ENCODE results near the gene TRMT61B. TPM values are rescaled to one million over a fixed set of nuclear protein-coding genes. Genes with fewer than 3 reads are reported as not detected.
A peak's percentile ranks its signal among the peaks of the same experiment; 100 is the strongest.

TRMT61B gene
- total and polyA plus RNA-seq, 10 of the 15 experiments (the other 5 are each of a cell fraction or from before 2014, with no cell fraction given), result 12.8 to 23.7 (median 18.1) TPM

GRCh38 chr2:28801726-28802125, 68.4 kb downstream of the TRMT61B start:
- DNase-seq (ENCODE audit: low read depth, low spot score), result no peak
- no peak for ATAC-seq
- no peak overlapping the region for H3K27ac ChIP-seq (ENCODE audit: control insufficient read depth, insufficient read depth)
- intact Hi-C loops (cut with micrococcal nuclease; ENCODE audit: unreplicated experiment), result no loop called here
- BruUV-seq (replicated peaks), result no TSS peak
- no peaks in the 10 kb centered on the region for H4K20me1 ChIP-seq (ENCODE audit: control insufficient read depth, insufficient read depth)
- ChIA-PET POLR2A (no interaction called here), RAD21 (ENCODE audit: unreplicated experiment) (interaction anchor here (1.4 kb wide), 1 partner anchor 208 kb away, joined by 5 read pairs; no protein-coding TSS in a partner anchor), CTCF (interaction anchor here (1.3 to 4.1 kb wide), 3 partner anchors 17 to 207 kb away, joined by 4 to 26 read pairs (median 5); no protein-coding TSS in a partner anchor), SMC1A (ENCODE audit: uncharacterized antibody, unreplicated experiment) (interaction anchor here (1.2 kb wide), 1 partner anchor 207 kb away, joined by 8 read pairs; no protein-coding TSS in a partner anchor)
- FAIRE-seq, result no peak
- 93% methylated on average over 3 of the region's 3 CpGs for WGBS (ENCODE audit: insufficient coverage, insufficient replicate concordance, low lambda C conversion rate, missing lambda C conversion rate)
- H3K79me2 ChIP-seq (ENCODE audit: control insufficient read depth, insufficient read depth, low read length), result no peaks in the 10 kb centered on the region
- TF ChIP-seq CUX1 (IDR thresholded peaks at IDR 0.05; ENCODE audit: insufficient replicate concordance, low read depth, low read length), result peak; percentile 19
- TF ChIP-seq CBFB (IDR thresholded peaks at IDR 0.05; ENCODE audit: low read depth), result no peak
- in situ Hi-C loops (cut with MboI), result no loop called here
- H3K27me3 ChIP-seq (replicated peaks in 1 of 2; ENCODE audit: control insufficient read depth in 2 of 2, insufficient read depth in 2 of 2, low read length in 1 of 2), result no peaks in the 10 kb centered on the region
- H2AFZ ChIP-seq (ENCODE audit: control insufficient read depth, low read depth, low read length), result no peak overlapping the region
- H3K9ac ChIP-seq (ENCODE audit: control insufficient read depth, insufficient read depth, low read length), result no peak overlapping the region
- no peaks in the 10 kb centered on the region for H3K9me3 ChIP-seq (replicated peaks; ENCODE audit: control insufficient read depth, insufficient read depth, low read length)
- no peak overlapping the region for H3K4me2 ChIP-seq (ENCODE audit: control insufficient read depth, insufficient read depth)
- peaks cover 0 to 19% of the 10 kb centered on the region in 2 experiments; a peak in 2 of 4 replicates for H3K36me3 ChIP-seq (ENCODE audit: control insufficient read depth in 2 of 2, insufficient read depth in 2 of 2, low read length in 1 of 2)
- H3K4me1 ChIP-seq (ENCODE audit: control insufficient read depth, insufficient read depth, low read length), result no peaks in the 10 kb centered on the region
- no peak overlapping the region for H3K4me3 ChIP-seq

Small RNA genes lying within 50 kb of the gene (small RNA-seq; reads per million reads assigned to genes)
- gene SNORD92, result 769 reads per million, percentile 100 among the genes with 10 or more reads in this experiment

Other genes starting within 250 kb of the TRMT61B start
- 64.4 and 81.0 TPM in 2 replicates for gene PPP1CB, start 118.5 kb downstream of the TRMT61B start, total RNA-seq (2014; rRNA removed)
- 84.6 and 85.4 TPM in 2 replicates for gene PPP1CB, start 118.5 kb downstream of the TRMT61B start, total RNA-seq (2014; rRNA removed; fragmentation: Illumina TruSeq; extraction: Trizol)
- 144 and 153 TPM in 2 replicates for gene PPP1CB, start 118.5 kb downstream of the TRMT61B start, total RNA-seq (2021)
- 84.4 and 140 TPM in 2 replicates for gene PPP1CB, start 118.5 kb downstream of the TRMT61B start, polyA plus RNA-seq (2011; rRNA removed)
- 64.4 and 88.1 TPM in 2 replicates for gene PPP1CB, start 118.5 kb downstream of the TRMT61B start, polyA plus RNA-seq (2014; fragmentation: Illumina TruSeq; extraction: Trizol)
- 100 to 1,000 TPM in 1 of 2 experiments, 10 to 100 TPM in 1; 84.4 to 176 TPM for gene PPP1CB, start 118.5 kb downstream of the TRMT61B start, polyA plus RNA-seq (2014; fragmentation: Nextera tagmentation; extraction: Ambion mirVana)
- gene PPP1CB, start 118.5 kb downstream of the TRMT61B start, polyA plus RNA-seq (2014; rRNA removed), result 30.3 and 37.5 TPM in 2 replicates
- 100 to 1,000 TPM; 127 to 131 TPM for gene PPP1CB, start 118.5 kb downstream of the TRMT61B start, polyA plus RNA-seq (2016; fragmentation: Nextera tagmentation; extraction: Ambion mirVana)
- gene SPDYA, start 59.5 kb downstream of the TRMT61B start, total RNA-seq (2014; rRNA removed), result 0.33 and 0.40 TPM in 2 replicates
- 0.54 and 0.60 TPM in 2 replicates for gene SPDYA, start 59.5 kb downstream of the TRMT61B start, total RNA-seq (2014; rRNA removed; fragmentation: Illumina TruSeq; extraction: Trizol)
- 0.46 and 0.58 TPM in 2 replicates for gene SPDYA, start 59.5 kb downstream of the TRMT61B start, total RNA-seq (2021)
- gene SPDYA, start 59.5 kb downstream of the TRMT61B start, polyA plus RNA-seq (2011; rRNA removed), result 0.27 and 0.53 TPM in 2 replicates
- 0.13 TPM in 1 of 2 replicates, not detected in the other for gene SPDYA, start 59.5 kb downstream of the TRMT61B start, polyA plus RNA-seq (2014; fragmentation: Illumina TruSeq; extraction: Trizol)
- gene SPDYA, start 59.5 kb downstream of the TRMT61B start, polyA plus RNA-seq (2014; fragmentation: Nextera tagmentation; extraction: Ambion mirVana), result 1 to 10 TPM; 1.1 to 2.4 TPM
- gene SPDYA, start 59.5 kb downstream of the TRMT61B start, polyA plus RNA-seq (2014; rRNA removed), result 0.12 and 0.24 TPM in 2 replicates
- 1 to 10 TPM; 1.1 to 1.9 TPM for gene SPDYA, start 59.5 kb downstream of the TRMT61B start, polyA plus RNA-seq (2016; fragmentation: Nextera tagmentation; extraction: Ambion mirVana)
- 88.6 and 109 TPM in 2 replicates for gene WDR43, start 24.4 kb upstream of the TRMT61B start, total RNA-seq (2014; rRNA removed)
- 139 and 142 TPM in 2 replicates for gene WDR43, start 24.4 kb upstream of the TRMT61B start, total RNA-seq (2014; rRNA removed; fragmentation: Illumina TruSeq; extraction: Trizol)
- gene WDR43, start 24.4 kb upstream of the TRMT61B start, total RNA-seq (2021), result 105 and 108 TPM in 2 replicates
- gene WDR43, start 24.4 kb upstream of the TRMT61B start, polyA plus RNA-seq (2011; rRNA removed), result 153 and 179 TPM in 2 replicates
- gene WDR43, start 24.4 kb upstream of the TRMT61B start, polyA plus RNA-seq (2014; fragmentation: Illumina TruSeq; extraction: Trizol), result 84.4 and 103 TPM in 2 replicates
- gene WDR43, start 24.4 kb upstream of the TRMT61B start, polyA plus RNA-seq (2014; fragmentation: Nextera tagmentation; extraction: Ambion mirVana), result 10 to 100 TPM; 39.3 to 39.6 TPM
- 61.8 and 67.4 TPM in 2 replicates for gene WDR43, start 24.4 kb upstream of the TRMT61B start, polyA plus RNA-seq (2014; rRNA removed)
- gene WDR43, start 24.4 kb upstream of the TRMT61B start, polyA plus RNA-seq (2016; fragmentation: Nextera tagmentation; extraction: Ambion mirVana), result 10 to 100 TPM; 75.6 to 79.5 TPM
- gene TOGARAM2, start 111.0 kb upstream of the TRMT61B start, total RNA-seq (2014; rRNA removed), result 0.06 and 0.11 TPM in 2 replicates
- gene TOGARAM2, start 111.0 kb upstream of the TRMT61B start, total RNA-seq (2014; rRNA removed; fragmentation: Illumina TruSeq; extraction: Trizol), result not detected in 2 replicates
- gene TOGARAM2, start 111.0 kb upstream of the TRMT61B start, total RNA-seq (2021), result not detected in 2 replicates
- gene TOGARAM2, start 111.0 kb upstream of the TRMT61B start, polyA plus RNA-seq (2011; rRNA removed), result not detected in 2 replicates
- gene TOGARAM2, start 111.0 kb upstream of the TRMT61B start, polyA plus RNA-seq (2014; fragmentation: Illumina TruSeq; extraction: Trizol), result 0.03 TPM in 1 of 2 replicates, not detected in the other
- not detected for gene TOGARAM2, start 111.0 kb upstream of the TRMT61B start, polyA plus RNA-seq (2014; fragmentation: Nextera tagmentation; extraction: Ambion mirVana)
- 0.01 TPM in 1 of 2 replicates, not detected in the other for gene TOGARAM2, start 111.0 kb upstream of the TRMT61B start, polyA plus RNA-seq (2014; rRNA removed)
- gene TOGARAM2, start 111.0 kb upstream of the TRMT61B start, polyA plus RNA-seq (2016; fragmentation: Nextera tagmentation; extraction: Ambion mirVana), result not detected
- gene PCARE, start 204.2 kb upstream of the TRMT61B start, total RNA-seq (2014; rRNA removed), result 0.05 and 0.06 TPM in 2 replicates
- gene PCARE, start 204.2 kb upstream of the TRMT61B start, total RNA-seq (2014; rRNA removed; fragmentation: Illumina TruSeq; extraction: Trizol), result under 0.01 and 0.04 TPM in 2 replicates
- 0.03 and 0.08 TPM in 2 replicates for gene PCARE, start 204.2 kb upstream of the TRMT61B start, total RNA-seq (2021)
- not detected in 2 replicates for gene PCARE, start 204.2 kb upstream of the TRMT61B start, polyA plus RNA-seq (2011; rRNA removed)
- gene PCARE, start 204.2 kb upstream of the TRMT61B start, polyA plus RNA-seq (2014; fragmentation: Illumina TruSeq; extraction: Trizol), result 0.02 and 0.06 TPM in 2 replicates
- not detected for gene PCARE, start 204.2 kb upstream of the TRMT61B start, polyA plus RNA-seq (2014; fragmentation: Nextera tagmentation; extraction: Ambion mirVana)
- gene PCARE, start 204.2 kb upstream of the TRMT61B start, polyA plus RNA-seq (2014; rRNA removed), result 0.08 and 0.09 TPM in 2 replicates
- not detected for gene PCARE, start 204.2 kb upstream of the TRMT61B start, polyA plus RNA-seq (2016; fragmentation: Nextera tagmentation; extraction: Ambion mirVana)
- gene CLIP4, start 245.1 kb upstream of the TRMT61B start, total RNA-seq (2014; rRNA removed), result 16.0 and 18.1 TPM in 2 replicates
- 21.8 and 22.5 TPM in 2 replicates for gene CLIP4, start 245.1 kb upstream of the TRMT61B start, total RNA-seq (2014; rRNA removed; fragmentation: Illumina TruSeq; extraction: Trizol)
- 19.0 and 20.2 TPM in 2 replicates for gene CLIP4, start 245.1 kb upstream of the TRMT61B start, total RNA-seq (2021)
- 34.9 and 46.5 TPM in 2 replicates for gene CLIP4, start 245.1 kb upstream of the TRMT61B start, polyA plus RNA-seq (2011; rRNA removed)
- 16.2 and 17.6 TPM in 2 replicates for gene CLIP4, start 245.1 kb upstream of the TRMT61B start, polyA plus RNA-seq (2014; fragmentation: Illumina TruSeq; extraction: Trizol)
- gene CLIP4, start 245.1 kb upstream of the TRMT61B start, polyA plus RNA-seq (2014; fragmentation: Nextera tagmentation; extraction: Ambion mirVana), result 1 to 10 TPM; 5.5 to 6.9 TPM
- 15.7 and 22.3 TPM in 2 replicates for gene CLIP4, start 245.1 kb upstream of the TRMT61B start, polyA plus RNA-seq (2014; rRNA removed)
- 10 to 100 TPM; 11.9 to 12.5 TPM for gene CLIP4, start 245.1 kb upstream of the TRMT61B start, polyA plus RNA-seq (2016; fragmentation: Nextera tagmentation; extraction: Ambion mirVana)

Data from GM12878 (cell line).